Motor neuron (in vitro differentiated cells): ENCODE measurements around the gene NRCAM. TPM values are rescaled to one million over a fixed set of nuclear protein-coding genes. Genes with fewer than 3 reads are reported as not detected.

Experiments
- ATAC-seq, 8 experiments: fragments of 200-7000 bp; cut with Tn5 transposase; replicated peaks in 6 of 8; 2 replicates each; pipeline ENCODE4 v1.8.0; 2021; ENCODE audit warnings: mild to moderate bottlenecking in 8 of 8, moderate library complexity in 8 of 8
- H3K27ac ChIP-seq, 2 donors: fragments of 250-450 bp; sonication (Bioruptor Pico); 2 replicates each; pipeline ENCODE4 v1.9.0; 2021; ENCODE audit warnings: antibody characterized with exemption in 2 of 2, mild to moderate bottlenecking in 2 of 2, moderate library complexity in 1 of 2
- H3K4me1 ChIP-seq, 2 donors: fragments of 250-450 bp; sonication (Bioruptor Pico); replicated peaks in 1 of 2; 2 replicates each; pipeline ENCODE4 v1.6.1; 2021; ENCODE audit warnings: antibody characterized with exemption in 2 of 2, mild to moderate bottlenecking in 2 of 2, moderate library complexity in 1 of 2
- H3K4me3 ChIP-seq, 5 donors: fragments of 250-450 bp; sonication (Bioruptor Pico); 2 replicates each; pipeline ENCODE4 v1.9.0; 2021; ENCODE audit warnings: antibody characterized with exemption in 5 of 5, mild to moderate bottlenecking in 5 of 5, moderate library complexity in 4 of 5
- WGBS, 10 experiments: fragments of 450-650 bp; shearing (Covaris generic); methylation state at CpG; one replicate each; pipeline ENCODE4 v1.0.0; 2022; 5-methylcytosine and 5-hydroxymethylcytosine counted together
- in situ Hi-C, 9 experiments: fragments of 400-800 bp; cut with MboI; loops; one replicate each; pipeline ENCODE4 v1.15.0; 2021; ENCODE audit warnings: low sequenced_read_pairs in 9 of 9, low pct_unique_long_range_greater_than_20kb in 2 of 9; ENCODE audit not compliant: unreplicated experiment in 9 of 9
- total RNA-seq, 8 experiments: library from RNA; unstranded; fragments of 300-600 nt; gene quantifications; 2 replicates each; pipeline versions ENCODE4 v1.2.3 to v1.2.4, GENCODE V29; 2022

The NRCAM gene
- total RNA-seq, 8 experiments from 2014 or later, result 2.8 to 81.9 (median 53.8) TPM

GRCh38 chr7:108196004-108196403 lies 260.2 kb downstream of the NRCAM start:
- Histone ChIP-seq H3K4me1 (no peaks in the 10 kb centered on the region), H3K27ac (no peak overlapping the region), H3K4me3 (no peak overlapping the region)
- no peak for ATAC-seq
- 0 to 100% (median 94%) methylated on average over 1 of the region's 1 CpG; no CpG with 5 or more reads in 2 of the 10 experiments for WGBS, 10 experiments
- in situ Hi-C loops, result loop anchor here in 6 of 9 experiments (25.0 kb wide), 2 partner anchors 266 to 291 kb away; partner anchors contain the start of gene NRCAM (in 4 of the 6)

- WGBS, 10 experiments, result 23 to 92% (median 66%) methylated on average over 3 to 9 of the region's 9 CpGs
- Histone ChIP-seq H3K27ac (no peak overlapping the region), H3K4me3 (no peak overlapping the region), H3K4me1 (no peaks in the 10 kb centered on the region)
- ATAC-seq, result peak in 2 of 8 experiments; percentile 80 to 94
- in situ Hi-C loops, result loop anchor here in 6 of 9 experiments (25.0 kb wide), 2 partner anchors 268 to 293 kb away; partner anchors contain the start of gene NRCAM (in 4 of the 6)
Measured at GRCh38 chr7:108193594-108194498, 262.4 kb downstream of the NRCAM start.

GRCh38 chr7:108190891-108191290 lies 265.3 kb downstream of the NRCAM start:
- Histone ChIP-seq H3K4me3 (no peak overlapping the region), H3K27ac (no peak overlapping the region), H3K4me1 (no peaks in the 10 kb centered on the region)
- in situ Hi-C loops, result loop anchor here in 6 of 9 experiments (25.0 kb wide), 2 partner anchors 271 to 296 kb away; partner anchors contain the start of gene NRCAM (in 4 of the 6)
- WGBS, 10 experiments, result 29 to 100% (median 91%) methylated on average over 3 to 4 of the region's 4 CpGs
- no peak for ATAC-seq

GRCh38 chr7:108189733-108190388 lies 266.4 kb downstream of the NRCAM start:
- 14 to 84% (median 64%) methylated on average over 2 to 7 of the region's 7 CpGs for WGBS, 10 experiments
- in situ Hi-C loops, result loop anchor here in 7 of 9 experiments (10.0 to 25.0 kb wide), 3 partner anchors 272 to 297 kb away; partner anchors contain the start of gene NRCAM (in 4 of the 7)
- Histone ChIP-seq H3K27ac (no peak overlapping the region), H3K4me1 (no peaks in the 10 kb centered on the region), H3K4me3 (no peak overlapping the region)
- no peak for ATAC-seq

GRCh38 chr7:108188724-108189123 lies 267.5 kb downstream of the NRCAM start:
- 72 to 100% (median 97%) methylated on average over 1 to 3 of the region's 3 CpGs; no CpG with 5 or more reads in 1 of the 10 experiments for WGBS, 10 experiments
- Histone ChIP-seq H3K27ac (no peak overlapping the region), H3K4me3 (no peak overlapping the region), H3K4me1 (no peaks in the 10 kb centered on the region)
- in situ Hi-C loops, result loop anchor here in 7 of 9 experiments (10.0 to 25.0 kb wide), 3 partner anchors 274 to 299 kb away; partner anchors contain the start of gene NRCAM (in 4 of the 7)
- ATAC-seq, result no peak

GRCh38 chr7:108181073-108181985 lies 274.9 kb downstream of the NRCAM start:
- 0 to 100% (median 58%) methylated on average over 1 to 8 of the region's 8 CpGs for WGBS, 10 experiments
- Histone ChIP-seq H3K4me1 (peaks cover 0 to 2% of the 10 kb centered on the region in 2 donors), H3K4me3 (no peak overlapping the region), H3K27ac (no peak overlapping the region)
- in situ Hi-C loops, result loop anchor here in 7 of 9 experiments (10.0 to 25.0 kb wide), 3 partner anchors 281 to 306 kb away; partner anchors contain the start of gene NRCAM (in 4 of the 7)
- peak in 7 of 8 experiments; percentile 36 to 62 (median 52) for ATAC-seq

GRCh38 chr7:108178398-108178797 lies 277.8 kb downstream of the NRCAM start:
- ATAC-seq, result no peak
- 20 to 100% (median 92%) methylated on average over 1 to 3 of the region's 3 CpGs; no CpG with 5 or more reads in 3 of the 10 experiments for WGBS, 10 experiments

GRCh38 chr7:108171164-108171563 lies 285.1 kb downstream of the NRCAM start:
- WGBS, 10 experiments, result 87 to 100% (median 100%) methylated on average over 1 to 8 of the region's 8 CpGs; no CpG with 5 or more reads in 2 of the 10 experiments
- in situ Hi-C loops, result no loop called here
- no peak for ATAC-seq

More at GRCh38 chr7:108178398-108178797, 277.8 kb downstream of the NRCAM start:
- Histone ChIP-seq H3K27ac (no peak overlapping the region), H3K4me1 (peaks cover 0 to 2% of the 10 kb centered on the region in 2 donors), H3K4me3 (no peak overlapping the region)
- in situ Hi-C loops, result loop anchor here in 6 of 9 experiments (25.0 kb wide), 2 partner anchors 284 to 309 kb away; partner anchors contain the start of gene NRCAM (in 4 of the 6)

GRCh38 chr7:108170251-108170650 lies 286.0 kb downstream of the NRCAM start:
- in situ Hi-C loops, result no loop called here
- Histone ChIP-seq H3K4me1 (no peaks in the 10 kb centered on the region), H3K27ac (no peak overlapping the region), H3K4me3 (no peak overlapping the region)
- WGBS, 10 experiments, result 63 to 100% (median 71%) methylated on average over 1 to 5 of the region's 5 CpGs; no CpG with 5 or more reads in 2 of the 10 experiments
- no peak for ATAC-seq

More at GRCh38 chr7:108171164-108171563, 285.1 kb downstream of the NRCAM start:
- H3K4me1 ChIP-seq, result no peaks in the 10 kb centered on the region
- H3K27ac ChIP-seq, result no peak overlapping the region
- no peak overlapping the region for H3K4me3 ChIP-seq

- no peak overlapping the region for H3K4me3 ChIP-seq
- no peak for ATAC-seq
- H3K27ac ChIP-seq, result no peak overlapping the region
- WGBS, 10 experiments, result 6 to 100% (median 88%) methylated on average over 3 to 7 of the region's 7 CpGs
- no peaks in the 10 kb centered on the region for H3K4me1 ChIP-seq
- in situ Hi-C loops, result no loop called here
Measured at GRCh38 chr7:108167460-108167859, 288.8 kb downstream of the NRCAM start.

- H3K27ac ChIP-seq, result no peak overlapping the region
- no peak overlapping the region for H3K4me3 ChIP-seq
- in situ Hi-C loops, result no loop called here
- no peak for ATAC-seq
- WGBS, 10 experiments, result 61 to 96% (median 85%) methylated on average over 2 to 5 of the region's 5 CpGs; no CpG with 5 or more reads in 2 of the 10 experiments
- H3K4me1 ChIP-seq, result no peaks in the 10 kb centered on the region
Measured at GRCh38 chr7:108166687-108167086, 289.5 kb downstream of the NRCAM start.

- H3K4me3 ChIP-seq, result no peak overlapping the region
- ATAC-seq, result peak in 2 of 8 experiments; percentile 47 to 93
- in situ Hi-C loops, result no loop called here
- H3K4me1 ChIP-seq, result no peaks in the 10 kb centered on the region
- 0 to 100% (median 92%) methylated on average over 1 to 2 of the region's 2 CpGs; no CpG with 5 or more reads in 1 of the 10 experiments for WGBS, 10 experiments
- no peak overlapping the region for H3K27ac ChIP-seq
Measured at GRCh38 chr7:108165723-108166122, 290.5 kb downstream of the NRCAM start.
